HG02840 (cell line): Measurements from ENCODE around the gene SLC35B3.
"Not testable (repeated sequence)": the region's sequence is repeated elsewhere in the genome, so short reads cannot be mapped to it uniquely, and the experiment has no call there.

Experiments used
- ATAC-seq: cut with Tn5 transposase; IDR thresholded peaks from one replicate; pipeline ENCODE4 v1.9.1; 2021; ENCODE audit warnings: mild to moderate bottlenecking, moderate library complexity, moderate number of reproducible peaks; ENCODE audit not compliant: unreplicated experiment, low FRiP score

SLC35B3 gene

DNA sequence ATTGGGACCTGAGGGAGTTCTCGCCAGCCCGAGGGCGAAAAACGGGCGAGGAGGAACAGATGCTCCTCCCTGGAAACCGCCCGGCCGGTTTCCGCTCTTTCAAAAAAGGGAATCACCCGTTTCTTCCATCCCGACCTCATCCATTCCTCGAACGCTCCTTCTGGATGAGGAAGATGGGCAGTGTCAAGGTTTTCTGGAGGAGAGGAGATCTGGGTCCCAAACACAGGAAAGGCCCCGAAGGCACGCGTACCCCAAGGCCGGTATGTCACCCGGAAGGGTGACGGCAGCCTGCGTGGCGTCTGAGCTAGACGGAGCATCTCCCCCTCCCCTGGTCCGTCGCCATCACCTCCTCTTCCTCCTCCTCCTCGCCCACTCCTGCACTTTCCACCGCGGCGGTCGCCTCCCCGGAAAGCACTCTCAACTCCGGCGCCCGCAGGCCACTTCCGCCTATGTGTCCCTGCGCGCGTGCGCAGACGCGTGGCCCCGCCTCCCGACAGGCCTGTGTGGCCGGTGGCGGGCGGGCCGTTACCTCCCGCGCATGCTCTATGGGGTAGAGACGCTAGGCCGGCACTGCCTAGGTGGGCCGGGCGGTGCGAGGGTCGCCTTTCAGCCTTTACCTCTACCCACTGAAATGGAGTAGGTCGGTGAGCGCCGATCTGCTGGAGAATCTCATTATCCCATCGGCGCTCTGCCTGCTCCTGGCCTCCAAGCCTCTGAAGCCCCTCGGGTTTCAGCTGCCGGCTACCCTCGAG is at the start of gene SLC35B3:
Gene SLC35B3, minus strand, starts transcription at position 453 of the 752 bp plus-strand sequence.
- peak; percentile 98 for ATAC-seq

DNA sequence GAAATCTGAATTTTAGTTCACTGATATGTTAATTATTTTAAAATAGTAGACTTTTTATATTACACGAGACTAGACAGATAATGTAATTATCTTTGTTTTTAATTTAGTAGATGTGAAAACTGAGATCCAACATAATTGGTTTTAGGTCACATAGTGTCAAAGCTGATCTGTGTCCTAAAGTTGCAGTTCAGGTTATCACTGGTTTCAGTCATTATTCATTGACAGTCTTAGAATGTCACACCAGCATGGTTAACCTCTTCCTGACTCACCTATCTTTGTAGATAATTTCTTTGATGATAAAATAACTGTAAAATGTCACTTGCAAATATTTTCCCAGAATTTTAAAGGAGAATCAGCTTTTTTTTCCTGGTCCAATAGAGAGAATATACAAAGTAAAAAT is 48.3 kb upstream of the SLC35B3 start:
- ATAC-seq: no peak

DNA sequence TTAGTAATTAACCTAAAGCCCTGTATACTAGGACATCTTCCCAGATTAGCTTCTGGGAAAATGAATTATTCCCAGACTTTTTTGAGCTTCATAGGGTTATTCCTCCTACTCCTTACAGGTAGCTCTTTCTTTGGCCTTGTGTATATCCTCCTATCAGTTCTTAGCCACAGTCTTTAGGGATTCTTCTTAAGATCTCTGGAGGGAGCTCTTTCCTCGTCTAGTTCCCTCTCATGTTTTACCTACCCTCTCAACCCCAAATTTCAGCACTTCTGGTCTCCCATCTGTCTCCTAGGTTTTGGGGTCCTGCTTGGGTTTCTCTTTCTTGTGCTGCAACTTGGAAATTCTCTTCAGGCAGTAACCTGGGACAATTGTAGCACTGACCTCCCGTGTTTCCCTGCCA is 46.4 kb upstream of the SLC35B3 start:
- no peak for ATAC-seq

DNA sequence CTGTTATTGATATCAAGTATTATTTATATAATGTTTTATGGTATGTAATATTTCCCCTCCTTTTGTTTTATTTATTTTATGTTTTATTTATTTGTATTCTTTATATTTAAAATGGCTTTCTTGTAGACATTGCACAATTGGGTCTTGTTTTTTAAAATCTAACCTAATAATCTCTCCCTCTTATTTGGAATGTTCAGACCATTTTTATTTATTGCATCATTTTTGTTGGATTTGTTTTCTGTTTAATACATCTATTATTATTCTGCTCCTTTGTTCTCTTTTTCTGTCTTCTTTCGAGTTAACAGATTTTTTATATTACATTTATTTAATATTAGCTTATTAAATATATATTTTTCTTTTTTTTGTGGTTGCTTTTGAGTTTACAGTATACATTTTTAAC is 43.1 kb upstream of the SLC35B3 start:
- ATAC-seq: no peak

DNA sequence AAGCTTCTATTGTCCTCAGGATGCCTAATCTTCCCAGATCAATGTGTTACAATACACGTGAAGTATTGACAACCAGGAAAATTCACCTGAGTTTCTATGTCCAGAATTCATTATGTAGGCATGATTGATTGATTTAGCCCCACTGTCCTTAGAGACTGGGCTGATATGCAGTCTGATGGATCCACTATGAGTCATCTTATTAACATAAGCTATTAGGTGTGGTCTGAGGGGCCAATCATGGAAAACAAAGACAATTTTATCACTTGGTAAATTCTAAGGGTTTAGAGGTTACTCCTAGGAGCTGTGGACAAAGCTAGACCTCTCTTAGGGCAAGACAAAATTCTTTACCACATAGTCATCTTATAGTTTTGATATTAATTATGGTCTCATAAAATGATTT is 41.3 kb upstream of the SLC35B3 start:
- no peak for ATAC-seq

DNA sequence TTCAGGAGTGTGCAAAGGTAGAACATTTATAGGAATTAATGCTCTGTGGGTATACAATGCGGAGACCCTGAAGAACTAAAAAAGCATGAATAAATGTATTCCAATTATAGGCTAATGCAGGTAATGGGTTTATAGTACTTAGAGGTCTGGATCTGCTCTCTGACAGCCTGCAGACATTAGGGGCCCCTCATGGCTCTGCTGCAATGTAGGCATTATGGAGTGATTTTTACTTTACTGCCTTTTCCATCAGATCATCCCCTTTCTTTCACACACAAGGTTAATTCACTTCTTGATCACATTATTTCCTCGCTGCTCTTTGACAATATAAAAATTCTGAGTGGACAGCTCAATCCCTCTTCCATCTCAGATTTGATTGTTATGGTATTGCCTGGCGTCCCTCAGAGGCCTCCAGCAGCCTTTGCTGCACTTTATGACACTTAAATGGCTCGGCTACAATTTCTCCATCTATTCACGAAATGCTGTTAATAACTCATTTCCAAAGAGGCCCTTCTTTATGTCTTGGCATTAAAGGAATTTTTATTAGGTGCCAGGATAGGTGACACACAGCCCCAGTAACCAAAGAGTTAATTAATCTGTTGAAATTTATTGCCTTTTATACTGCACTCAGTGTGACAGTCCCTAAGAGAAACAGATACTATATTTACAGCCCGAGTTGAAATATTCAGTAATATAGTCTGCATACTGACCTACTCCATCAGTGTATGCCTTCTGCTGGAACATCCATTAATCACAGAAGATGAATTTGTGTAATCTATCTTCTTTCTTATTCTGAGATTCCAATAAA is 33.4 kb upstream of the SLC35B3 start:
- ATAC-seq: no peak

DNA sequence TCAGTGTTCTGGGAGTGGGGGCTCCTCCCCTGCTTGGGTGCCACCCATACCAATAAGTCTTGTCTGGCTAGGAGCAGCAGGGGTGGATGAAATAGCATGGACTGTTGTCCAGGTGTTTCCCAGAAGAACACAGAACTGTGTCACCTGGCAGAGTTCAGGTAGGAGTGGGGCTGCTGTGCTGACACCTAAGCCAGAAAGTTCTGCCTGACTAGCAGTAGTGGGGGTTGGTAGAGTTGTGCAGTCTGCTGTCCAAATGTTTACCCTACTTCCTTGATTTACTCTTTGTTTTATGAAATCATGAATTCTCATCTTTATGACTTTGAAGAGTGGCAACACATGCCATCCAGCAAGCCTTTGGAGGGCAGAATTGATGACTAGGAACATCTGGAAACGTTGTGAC is 27.3 kb upstream of the SLC35B3 start:
- ATAC-seq: no peak

DNA sequence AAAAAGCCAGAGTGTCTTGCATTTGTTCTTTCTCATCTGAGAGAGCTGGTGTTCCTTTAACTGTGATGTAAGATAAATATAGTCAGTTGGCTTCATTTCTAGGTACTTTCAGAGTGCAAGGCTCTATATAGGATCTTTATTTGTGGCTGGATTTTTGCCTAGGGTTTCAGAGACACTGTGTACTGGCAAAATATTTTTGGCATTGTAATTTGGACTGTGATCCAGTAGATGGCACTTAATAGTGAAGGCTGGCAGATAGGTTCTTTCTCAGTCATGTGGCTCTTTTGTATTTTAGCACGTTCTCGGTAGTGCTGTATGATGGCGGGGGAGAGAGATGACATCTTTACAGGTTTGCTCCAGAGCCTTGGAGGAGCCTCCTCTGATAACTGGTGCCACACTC is 26.8 kb upstream of the SLC35B3 start:
- ATAC-seq: no peak

DNA sequence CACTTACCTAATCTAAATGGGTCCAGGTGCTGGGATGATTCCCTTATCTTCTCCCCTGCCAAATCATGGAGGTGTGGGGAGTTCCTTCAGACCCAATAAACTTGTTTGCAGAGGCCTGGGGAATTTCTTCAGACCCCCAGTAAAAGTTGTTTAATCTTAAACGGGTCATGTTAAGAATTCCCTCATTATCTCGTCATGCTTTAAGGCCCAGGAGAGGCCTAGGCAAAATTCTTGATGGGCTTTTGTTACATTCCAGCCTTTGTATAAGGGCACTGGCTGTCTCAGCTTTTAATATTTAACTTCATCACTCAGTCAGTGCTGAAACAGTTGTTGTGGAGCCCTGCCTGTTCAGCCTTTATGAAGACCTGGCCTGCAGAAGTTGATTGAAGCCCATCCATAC is 11.0 kb upstream of the SLC35B3 start:
- ATAC-seq: no peak

DNA sequence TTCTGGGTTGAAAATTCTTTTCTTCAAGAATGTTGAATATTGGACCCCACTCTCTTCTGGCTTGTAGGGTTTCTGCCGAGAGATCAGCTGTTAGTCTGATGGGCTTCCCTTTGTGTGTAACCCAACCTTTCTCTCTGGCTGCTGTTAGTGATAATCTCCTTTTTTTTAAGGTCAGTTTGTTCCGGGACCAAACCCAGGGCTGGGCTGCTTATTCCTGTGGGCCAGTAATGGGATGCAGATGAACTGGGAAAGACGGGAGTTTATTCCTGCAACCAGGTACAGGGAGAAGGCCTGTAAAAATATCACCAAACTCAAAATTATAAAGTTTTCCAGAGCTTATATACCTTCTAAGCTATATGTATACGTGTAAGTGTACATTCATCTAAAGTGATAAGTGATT is 10.6 kb upstream of the SLC35B3 start:
- ATAC-seq: not testable (repeated sequence)

DNA sequence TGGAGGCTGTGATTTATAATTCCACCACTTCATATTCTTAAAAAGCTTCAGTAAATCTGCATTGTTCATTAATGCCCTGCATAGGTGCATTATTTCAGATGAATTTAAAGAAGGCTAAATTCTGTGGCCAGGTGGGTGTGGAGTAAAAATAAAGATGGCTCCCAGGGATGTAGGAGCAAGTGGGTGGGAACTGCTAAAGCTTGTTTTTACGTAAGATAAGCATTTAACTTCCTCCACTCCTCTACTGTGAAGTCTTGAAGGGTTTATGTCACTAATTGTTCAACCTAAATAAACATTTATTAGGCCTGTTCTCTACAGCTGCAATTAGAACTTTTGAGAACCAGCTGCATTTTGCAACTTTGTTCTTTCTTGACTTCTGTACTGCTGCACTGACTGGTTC is 6.8 kb upstream of the SLC35B3 start:
- ATAC-seq: no peak

DNA sequence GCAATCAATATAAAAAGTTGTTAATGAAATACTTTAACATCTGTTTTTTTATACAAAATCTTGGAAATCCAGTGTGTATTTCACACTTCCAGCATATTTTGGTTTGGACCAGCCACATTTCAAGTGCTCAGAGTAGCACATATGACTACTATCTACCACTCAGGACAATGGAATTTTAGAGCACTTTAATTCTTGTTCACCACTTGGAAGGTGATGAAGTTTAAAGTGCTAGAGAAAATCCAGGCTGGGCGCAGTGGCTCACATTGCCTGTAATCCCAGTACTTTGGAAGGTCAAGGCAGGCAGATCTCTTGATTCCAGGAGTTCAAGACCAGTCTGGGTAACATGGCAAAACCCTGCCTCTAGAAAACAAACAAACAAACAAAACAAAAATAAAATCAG is 6.1 kb upstream of the SLC35B3 start:
- ATAC-seq: no peak

DNA sequence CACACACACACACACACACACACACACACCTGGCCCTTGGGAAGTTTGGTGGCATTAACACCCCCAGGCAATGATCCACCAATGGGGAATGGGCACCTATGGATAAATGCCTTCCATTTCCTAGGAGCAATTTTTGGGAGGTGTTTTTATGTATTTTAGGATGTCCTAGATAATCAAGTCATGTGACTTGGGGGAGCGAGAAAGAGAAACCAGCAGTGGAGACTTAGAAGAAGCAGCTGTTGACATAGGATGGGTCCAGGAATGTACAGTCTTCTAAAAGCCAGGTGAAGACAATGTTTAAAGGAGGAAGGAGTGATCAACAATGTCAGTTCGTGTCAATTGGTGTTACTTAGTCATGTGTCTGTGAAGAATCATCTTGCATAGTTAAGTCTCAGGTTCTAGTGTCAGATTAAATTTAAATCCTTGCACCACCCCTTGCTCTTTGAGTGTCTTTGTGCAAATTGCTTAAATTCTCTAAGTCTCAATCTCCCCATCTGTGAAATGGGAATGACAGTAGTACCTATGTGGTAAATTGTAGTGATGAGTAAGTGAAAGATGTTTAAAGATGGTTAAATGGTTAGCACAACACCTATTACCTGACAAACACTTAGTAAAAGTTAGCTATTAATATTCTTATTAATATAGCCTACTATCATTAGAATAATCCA is 4.4 kb upstream of the SLC35B3 start:
- no peak for ATAC-seq

DNA sequence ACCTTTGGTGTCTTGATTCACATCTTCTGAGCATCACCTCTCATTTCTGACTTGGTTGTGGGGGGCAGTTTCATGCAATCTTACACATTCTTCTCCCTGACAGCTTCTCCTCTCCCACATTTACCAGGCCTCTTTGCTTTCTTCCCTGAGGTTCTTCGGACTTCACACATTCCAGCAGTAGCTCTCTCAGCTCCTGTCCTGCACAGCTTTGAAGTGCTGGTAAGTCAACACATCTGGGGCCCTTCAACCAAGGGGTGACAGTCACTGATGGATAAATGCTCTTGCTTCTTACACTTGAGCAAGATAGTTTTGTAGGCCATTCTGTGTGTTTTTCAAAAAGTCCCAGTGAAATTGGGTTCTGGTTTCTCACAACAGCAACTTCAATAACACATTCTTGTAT is 2.5 kb upstream of the SLC35B3 start:
- ATAC-seq: no peak

DNA sequence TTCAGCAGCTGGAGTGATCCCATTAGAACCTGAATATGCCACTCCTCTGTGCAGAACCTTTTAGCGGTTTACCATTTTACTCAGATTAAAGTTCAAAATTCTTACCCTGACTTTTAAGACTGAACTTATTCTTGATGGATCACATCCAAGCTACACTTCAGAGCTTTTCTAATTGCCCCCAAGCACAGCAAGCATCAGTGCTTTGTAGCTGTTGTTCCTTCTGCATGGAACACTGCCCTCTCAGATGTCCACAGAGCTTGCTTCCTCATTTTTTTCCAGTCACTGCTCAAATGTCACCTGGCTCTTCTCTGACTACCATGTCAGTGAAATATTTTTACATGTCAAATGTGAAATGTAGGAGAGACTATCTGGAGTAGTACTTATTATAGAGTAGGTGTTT is 1.6 kb upstream of the SLC35B3 start:
- no peak for ATAC-seq

DNA sequence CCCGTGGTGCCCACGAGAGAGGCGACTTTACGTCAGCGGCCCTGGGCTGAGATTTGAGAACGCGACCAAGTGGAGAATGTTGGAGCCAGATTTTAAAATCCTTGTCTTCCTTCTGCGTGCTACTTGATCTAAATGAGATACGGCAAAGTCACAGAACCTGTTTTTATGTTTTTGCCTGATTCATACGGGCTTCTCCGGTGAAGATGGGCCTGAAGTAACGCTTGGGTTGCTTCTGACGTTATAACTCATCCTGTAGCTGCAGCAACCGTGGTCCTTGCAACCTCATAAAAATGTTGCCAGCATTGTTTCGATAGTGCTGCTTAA is 462 bp upstream of the SLC35B3 start:
- no peak for ATAC-seq

DNA sequence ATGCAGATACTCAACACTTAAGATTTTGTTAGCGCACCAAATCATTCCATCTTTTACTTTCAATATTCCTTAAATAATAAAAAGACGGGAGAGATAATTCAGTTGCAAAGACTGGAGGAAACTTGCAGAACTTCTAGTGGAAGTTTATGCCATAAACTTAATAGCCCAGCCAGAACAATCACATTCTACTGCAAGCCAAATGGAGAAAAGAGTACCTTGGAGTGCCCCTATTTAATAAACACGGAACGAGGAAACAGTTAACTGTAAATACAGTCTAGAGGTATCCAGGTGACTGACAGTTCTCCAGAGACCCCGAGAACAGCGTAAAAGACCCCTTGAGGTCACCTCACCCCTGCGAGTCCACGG is 635 bp downstream of the SLC35B3 start:
- peak; percentile 29 for ATAC-seq

DNA sequence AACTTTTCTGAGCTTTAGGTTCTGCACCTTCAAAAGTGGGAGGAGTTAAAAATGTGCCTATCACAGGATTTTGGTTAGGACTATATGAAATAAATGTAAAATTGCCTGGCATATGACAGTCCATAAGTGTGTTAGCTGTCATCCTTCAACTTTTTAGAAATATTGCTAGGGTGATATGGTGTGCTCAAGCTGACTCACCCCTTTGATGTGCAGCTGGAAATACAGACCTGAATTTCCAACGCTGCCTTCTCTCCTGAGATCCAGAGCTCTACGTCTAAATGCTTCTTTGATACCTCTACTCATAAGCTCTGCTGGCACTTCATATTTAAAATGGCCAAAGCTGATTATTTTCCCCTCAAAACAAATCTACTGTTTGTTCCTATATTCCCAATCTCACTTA is 2.7 kb downstream of the SLC35B3 start:
- ATAC-seq: no peak

DNA sequence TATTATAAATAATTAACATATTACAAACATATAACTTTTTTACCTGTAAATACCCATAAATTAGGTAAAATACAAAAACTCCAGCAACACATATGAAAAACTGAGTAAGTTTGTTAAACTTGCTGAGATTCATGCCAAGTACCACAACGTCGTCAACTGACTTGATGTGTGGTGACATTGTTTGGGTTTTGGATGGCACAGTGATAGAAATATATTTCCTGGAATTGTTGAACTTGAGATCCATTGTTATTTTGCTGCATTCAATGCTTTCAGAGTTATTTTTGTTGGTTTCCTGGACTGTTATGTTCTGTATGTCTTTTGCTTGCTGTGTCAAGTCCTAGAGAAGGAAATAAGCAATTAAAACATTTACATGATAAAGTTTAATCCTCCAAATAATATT is 5.5 kb downstream of the SLC35B3 start:
- ATAC-seq: no peak

DNA sequence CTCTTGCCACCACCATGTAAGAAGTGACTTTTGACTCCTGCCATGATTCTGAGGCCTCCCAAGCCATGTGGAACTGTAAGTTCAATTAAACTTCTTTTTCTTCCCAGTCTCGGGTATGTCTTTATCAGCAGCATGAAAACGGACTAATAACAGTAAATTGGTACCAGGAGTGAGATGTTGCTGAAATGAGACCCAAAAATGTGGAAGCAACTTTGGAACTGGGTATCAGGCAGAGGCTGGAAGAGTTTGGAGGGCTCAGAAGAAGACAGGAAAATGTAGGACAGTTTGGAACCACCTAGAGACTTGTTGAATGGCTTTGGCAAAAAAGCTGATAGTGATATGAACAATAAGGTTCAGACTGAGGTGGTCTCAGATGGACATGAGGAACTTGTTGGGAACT is 8.8 kb downstream of the SLC35B3 start:
- ATAC-seq: not testable (repeated sequence)

DNA sequence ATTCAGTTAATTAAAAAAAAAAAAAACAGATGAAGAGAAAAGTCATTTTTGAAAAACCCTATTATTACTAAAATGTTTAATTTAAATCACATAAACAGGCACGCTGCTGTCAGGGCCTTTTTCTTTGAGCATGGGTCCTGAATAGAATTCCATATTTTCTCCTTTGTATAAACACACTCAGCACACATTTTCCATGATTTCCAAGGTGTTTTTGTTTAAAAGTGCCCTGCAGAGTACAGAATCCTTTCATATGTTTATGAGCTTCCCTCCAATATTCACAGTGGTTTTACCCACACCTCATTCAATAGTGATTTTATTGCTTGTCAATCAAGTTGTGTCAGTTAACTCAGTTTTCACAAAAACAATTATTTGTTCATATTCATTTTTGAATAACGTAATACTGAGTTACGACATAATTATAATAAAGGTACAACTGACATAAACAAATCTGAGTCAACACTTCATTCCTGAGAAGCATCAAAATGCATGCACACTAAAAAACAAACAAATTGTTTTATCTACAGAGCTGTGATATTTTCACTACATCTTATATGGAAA is 15.2 kb downstream of the SLC35B3 start:
- ATAC-seq: no peak
